ENCODE results near the gene RTP3. TPM values are rescaled to one million over a fixed set of nuclear protein-coding genes. Genes with fewer than 3 reads are reported as not detected.

The RTP3 gene
- total and polyA plus RNA-seq, 2 of the 8 experiments (the other 6 are each of a cell fraction or from before 2014, with no cell fraction given) = 0.08 TPM; not detected in 1

GRCh38 chr3:46544771-46545503 lies 47.2 kb downstream of the RTP3 start (continued):
- TF ChIP-seq CHD7 (IDR thresholded peaks at IDR 0.05; ENCODE audit: insufficient replicate concordance, low read length) (no peak), E2F6 (IDR thresholded peaks at IDR 0.05) (no peak), SUZ12 (IDR thresholded peaks at IDR 0.05; ENCODE audit: low read length) (no peak), JUND (IDR thresholded peaks at IDR 0.05; ENCODE audit: low read length) (no peak), TBP (IDR thresholded peaks at IDR 0.05; ENCODE audit: low read depth, low read length) (no peak)
